ENCODE measurements around the gene ZNF792.
A peak's percentile ranks its signal among the peaks of the same experiment; 100 is the strongest.
"Not testable (repeated sequence)": the region's sequence is repeated elsewhere in the genome, so short reads cannot be mapped to it uniquely, and the experiment has no call there.

Gene ZNF792

GRCh38 chr19:34970185-34970780, 6.3 kb upstream of the ZNF792 start:
- not testable (repeated sequence) for DNase-seq (ENCODE audit: low read depth)

GRCh38 chr19:34969721-34970120, 5.7 kb upstream of the ZNF792 start:
- DNase-seq (ENCODE audit: low read depth), result no peak

GRCh38 chr19:34967551-34967950, 3.5 kb upstream of the ZNF792 start:
- no peak for DNase-seq (ENCODE audit: low read depth)

DNA sequence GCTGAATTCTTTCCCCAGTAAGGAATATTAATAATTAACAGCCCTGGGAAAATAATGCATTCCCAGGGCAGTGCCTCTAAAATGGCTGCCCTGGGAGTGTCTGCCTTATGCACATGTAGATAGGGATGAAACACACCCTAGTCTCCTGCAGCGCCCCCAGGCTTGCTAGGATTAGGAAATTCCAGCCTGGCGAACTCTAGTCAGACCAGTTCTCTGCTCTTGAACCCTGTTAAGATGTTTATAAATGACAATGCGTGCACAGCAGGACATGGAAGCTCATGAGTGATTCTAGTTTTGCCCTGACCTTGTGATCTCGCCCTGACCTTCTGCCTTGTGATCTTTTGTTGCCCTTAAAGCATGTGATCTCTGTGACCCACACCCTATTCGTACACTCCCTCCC, 1.5 kb upstream of the ZNF792 start:
- DNase-seq (ENCODE audit: low read depth), result not testable (repeated sequence)

- no peak for DNase-seq (ENCODE audit: low read depth)
Observed at GRCh38 chr19:34964598-34964997, 569 bp upstream of the ZNF792 start.

- DNase-seq (ENCODE audit: low read depth), result no peak
Observed at GRCh38 chr19:34962687-34963572, 1.1 kb downstream of the ZNF792 start.

- DNase-seq (ENCODE audit: low read depth), result no peak
Observed at GRCh38 chr19:34961775-34962686, 2.0 kb downstream of the ZNF792 start.

DNA sequence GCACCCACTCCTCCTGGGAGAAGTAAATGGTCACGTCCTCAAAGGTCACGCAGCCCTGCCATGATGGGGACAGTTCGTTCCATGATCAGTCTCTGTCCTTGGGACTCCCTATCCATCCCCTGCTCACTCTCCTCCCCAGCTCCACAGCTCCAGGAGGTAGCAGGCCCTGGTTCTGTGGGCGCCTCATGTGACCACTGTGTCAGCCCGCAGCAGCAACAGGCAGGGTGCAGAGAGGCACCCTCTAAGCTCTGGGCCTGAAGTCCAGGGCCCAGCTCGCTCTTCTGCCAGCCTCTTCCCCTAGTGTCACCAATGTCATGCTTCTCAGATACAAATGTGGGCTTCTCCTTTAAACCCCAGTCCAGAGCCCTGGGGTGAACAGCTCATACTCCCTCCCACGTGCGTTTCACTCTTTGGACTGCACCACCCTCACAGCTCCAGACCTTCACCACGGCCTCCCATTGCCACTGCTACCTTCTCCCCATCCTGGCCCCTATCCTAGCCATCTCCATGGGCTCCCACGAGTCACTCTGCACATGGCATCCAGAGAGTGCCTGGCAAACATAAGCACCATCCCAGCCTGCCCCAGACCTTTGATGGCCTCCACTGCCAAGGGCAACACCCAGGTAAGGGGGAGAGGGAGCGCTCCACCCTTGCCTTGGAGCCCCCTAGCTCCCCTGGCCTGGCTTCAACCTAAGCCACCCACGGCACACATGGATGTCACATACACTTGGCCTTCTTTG, 2.9 kb downstream of the ZNF792 start:
- no peak for DNase-seq (ENCODE audit: low read depth)

GRCh38 chr19:34960103-34960805, 3.8 kb downstream of the ZNF792 start:
- DNase-seq (ENCODE audit: low read depth), result peak; percentile 33

GRCh38 chr19:34959021-34959420, 5.0 kb downstream of the ZNF792 start:
- no peak for DNase-seq (ENCODE audit: low read depth)

- no peak for DNase-seq (ENCODE audit: low read depth)
Observed at GRCh38 chr19:34957830-34958751, 5.9 kb downstream of the ZNF792 start.

GRCh38 chr19:34953092-34953491, 10.9 kb downstream of the ZNF792 start:
- DNase-seq (ENCODE audit: low read depth), result no peak

DNA sequence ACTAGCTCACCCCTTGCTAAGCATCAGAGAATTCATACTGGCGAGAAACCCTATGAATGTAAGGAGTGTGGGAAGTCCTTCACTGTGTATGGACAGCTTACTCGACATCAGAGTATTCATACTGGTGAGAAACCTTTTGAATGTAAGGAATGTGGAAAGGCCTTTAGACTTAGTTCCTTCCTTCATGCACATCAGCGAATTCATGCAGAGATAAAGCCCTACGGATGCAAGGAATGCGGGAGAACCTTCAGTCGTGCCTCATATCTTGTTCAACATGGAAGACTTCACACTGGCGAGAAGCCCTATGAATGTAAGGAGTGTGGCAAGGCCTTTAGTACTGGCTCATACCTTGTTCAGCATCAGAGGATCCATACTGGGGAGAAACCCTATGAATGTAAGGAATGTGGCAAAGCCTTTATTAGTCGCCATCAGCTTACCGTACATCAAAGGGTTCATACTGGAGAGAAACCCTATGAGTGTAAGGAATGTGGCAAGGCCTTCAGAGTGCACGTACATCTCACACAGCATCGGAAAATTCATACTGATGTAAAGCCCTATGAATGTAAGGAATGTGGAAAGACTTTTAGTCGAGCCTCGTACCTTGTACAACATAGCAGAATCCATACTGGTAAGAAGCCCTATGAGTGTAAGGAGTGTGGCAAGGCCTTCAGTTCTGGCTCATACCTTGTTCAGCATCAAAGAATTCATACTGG, 20.0 kb downstream of the ZNF792 start:
- DNase-seq (ENCODE audit: low read depth), result no peak

DNA sequence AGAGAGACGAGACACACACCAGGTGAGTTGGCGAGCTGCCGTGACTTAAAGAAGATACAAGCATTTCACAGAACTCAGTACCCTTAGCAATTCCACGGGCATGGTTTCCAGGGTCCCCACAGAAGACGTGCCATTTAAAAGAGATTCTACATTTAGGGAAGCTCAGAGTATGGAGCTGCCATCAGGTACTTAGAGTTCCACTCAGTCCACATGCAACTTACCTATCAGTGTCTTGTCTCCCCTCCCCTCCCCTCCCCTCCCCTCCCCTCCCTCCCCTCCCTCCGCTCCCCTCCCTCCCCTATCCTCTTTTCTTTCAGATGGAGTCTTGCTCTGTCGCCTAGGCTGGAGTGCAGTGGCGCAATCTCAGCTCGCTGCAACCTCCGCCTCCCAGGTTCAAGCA, 25.1 kb downstream of the ZNF792 start:
- no peak for DNase-seq (ENCODE audit: low read depth)

- no peak for DNase-seq (ENCODE audit: low read depth)
Observed at GRCh38 chr19:34936184-34936583, 27.8 kb downstream of the ZNF792 start.

DNA sequence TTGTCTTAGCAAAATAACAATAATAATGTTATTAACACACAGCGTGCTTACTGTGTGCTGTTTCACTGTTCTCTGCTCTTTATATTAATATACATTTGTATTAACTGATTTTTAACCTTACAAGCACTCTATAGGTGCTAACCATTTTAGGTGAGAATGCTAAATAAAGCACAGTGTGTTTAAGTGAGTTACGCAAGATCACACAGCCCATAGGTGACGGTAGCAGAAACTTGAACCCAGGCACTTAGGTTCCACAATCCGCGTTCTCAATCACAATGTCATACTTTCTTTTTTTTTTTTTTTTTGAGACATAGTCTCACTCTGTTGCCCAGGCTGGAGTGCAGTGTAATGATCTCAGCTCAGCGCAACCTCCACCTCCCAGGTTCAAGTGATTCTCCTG, 31.5 kb downstream of the ZNF792 start:
- DNase-seq (ENCODE audit: low read depth), result no peak

DNA sequence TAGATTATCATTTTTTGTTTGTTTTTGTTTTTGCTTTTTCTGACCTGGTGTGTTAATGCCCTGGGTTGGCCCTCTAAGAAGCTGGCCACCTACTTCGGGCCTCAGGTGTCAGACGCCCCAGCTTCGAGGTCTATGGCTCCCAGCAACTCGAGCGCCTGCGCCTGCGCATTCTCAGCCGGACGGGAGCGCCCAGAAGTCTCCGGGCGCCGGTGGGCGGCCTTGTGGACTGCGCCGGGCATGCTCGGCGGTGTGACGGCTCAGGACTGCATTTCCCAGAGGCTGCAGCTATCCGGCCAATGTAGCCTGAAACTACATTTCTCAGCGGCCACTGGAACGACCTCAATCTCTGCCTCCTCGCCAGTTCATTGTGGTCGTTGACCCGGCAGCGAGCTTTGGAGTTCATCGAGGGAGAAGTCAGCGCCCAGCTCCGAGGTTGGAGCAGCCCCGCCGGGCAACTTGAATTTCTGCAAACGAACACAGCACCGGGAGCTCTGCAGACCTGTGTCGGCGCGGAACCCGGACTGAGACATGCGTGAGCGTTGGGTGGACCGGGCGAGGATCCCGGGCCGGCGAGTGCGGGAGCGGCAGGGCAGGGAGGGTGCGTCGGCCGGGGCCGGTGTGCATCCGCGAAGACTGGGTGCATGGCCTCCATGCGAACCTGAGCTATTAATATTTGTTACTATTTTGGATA, 37.2 kb downstream of the ZNF792 start, which contains the start of gene ZNF30:
Gene ZNF30, plus strand, starts transcription at position 219 of the 691 bp plus-strand sequence. CDS start 3,045 bp downstream, outside the sequence.
- DNase-seq (ENCODE audit: low read depth), result peak; percentile 91

DNA sequence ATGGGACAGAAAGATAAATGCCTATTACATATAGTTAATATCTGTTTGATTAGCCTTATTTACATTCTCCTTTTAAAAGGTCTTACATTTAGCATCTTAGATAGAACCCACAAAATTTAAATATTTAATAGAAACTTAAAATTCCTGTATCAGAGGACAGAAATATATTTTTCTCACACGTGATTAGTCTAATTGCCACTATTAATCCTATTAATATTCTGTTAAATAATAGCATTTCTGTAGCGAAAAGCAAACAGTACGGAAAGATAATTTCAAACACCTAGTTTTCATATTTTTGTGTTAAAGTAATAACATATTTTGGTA, 37.7 kb downstream of the ZNF792 start:
- DNase-seq (ENCODE audit: low read depth), result no peak

All from HS-27A (cell line).